Mesendoderm (in vitro differentiated cells): ENCODE measurements around the gene SMYD1.

Source experiments
- DNase-seq: peaks from one replicate; pipeline ENCODE4 v3.0.0; 2013
- H2AK5ac ChIP-seq: 2 replicates; pipeline ENCODE4 v1.6.1; 2013; ENCODE audit warnings: low read length, inconsistent platforms
- H2BK120ac ChIP-seq: 2 replicates; pipeline ENCODE4 v1.6.1; 2013; ENCODE audit warnings: low read depth, mild to moderate bottlenecking, low read length, moderate library complexity, mixed read lengths
- H2BK15ac ChIP-seq: replicated peaks from 2 replicates; pipeline ENCODE4 v1.6.1; 2013; ENCODE audit warnings: low read depth, mild to moderate bottlenecking, moderate library complexity
- H2BK5ac ChIP-seq: 2 replicates; pipeline ENCODE4 v1.6.1; 2013; ENCODE audit warnings: low read length, inconsistent platforms
- H3K18ac ChIP-seq: 2 replicates; pipeline ENCODE4 v1.6.1; 2013; ENCODE audit warnings: mild to moderate bottlenecking, low read length, mixed read lengths
- H3K23ac ChIP-seq: one replicate; pipeline ENCODE4 v1.6.1; 2013; ENCODE audit warnings: low read length
- H3K27ac ChIP-seq: 2 replicates; pipeline ENCODE4 v1.5.1; 2013; ENCODE audit warnings: low read depth, mild to moderate bottlenecking, inconsistent platforms, low read length, moderate library complexity
- H3K27me3 ChIP-seq: 2 replicates; pipeline ENCODE4 v1.6.1; 2013; ENCODE audit warnings: low read length, control low read depth, mild to moderate bottlenecking, inconsistent platforms; ENCODE audit not compliant: insufficient read depth, poor library complexity
- H3K36me3 ChIP-seq: 2 replicates; pipeline ENCODE4 v1.6.1; 2013; ENCODE audit warnings: low read length, inconsistent platforms; ENCODE audit not compliant: control insufficient read depth, insufficient read depth
- H3K4ac ChIP-seq: one replicate; pipeline ENCODE4 v1.6.1; 2013; ENCODE audit warnings: low read depth, mild to moderate bottlenecking, low read length, moderate library complexity
- H3K4me1 ChIP-seq: 2 replicates; pipeline ENCODE4 v1.6.1; 2013; ENCODE audit warnings: low read depth, low read length, inconsistent platforms; ENCODE audit not compliant: control insufficient read depth
- H3K4me2 ChIP-seq: 2 replicates; pipeline ENCODE4 v1.6.1; 2013; ENCODE audit warnings: low read length
- H3K4me3 ChIP-seq: 2 replicates; pipeline ENCODE4 v1.5.1; 2013; ENCODE audit warnings: mild to moderate bottlenecking, low read length
- H3K56ac ChIP-seq: one replicate; pipeline ENCODE4 v1.6.1; 2013; ENCODE audit warnings: low read length
- H3K79me1 ChIP-seq: 2 replicates; pipeline ENCODE4 v1.6.1; 2013; ENCODE audit warnings: low read length, inconsistent platforms
- H3K79me2 ChIP-seq: 2 replicates; pipeline ENCODE4 v1.6.1; 2013; ENCODE audit warnings: mild to moderate bottlenecking, low read length; ENCODE audit not compliant: control insufficient read depth, insufficient read depth
- H3K9ac ChIP-seq: 2 replicates; pipeline ENCODE4 v1.6.1; 2013; ENCODE audit warnings: low read length, inconsistent platforms
- H4K5ac ChIP-seq: one replicate; pipeline ENCODE4 v1.6.1; 2013; ENCODE audit warnings: low read length
- H4K8ac ChIP-seq: one replicate; pipeline ENCODE4 v1.6.1; 2013; ENCODE audit warnings: low read depth, mild to moderate bottlenecking, control low read depth, low read length, moderate library complexity
- whole genome bisulfite sequencing: extraction: QIAGEN DNeasy Blood & Tissue Kit; methylation state at CpG from one replicate; pipeline ENCODE4 v1.1.7; 2013; ENCODE audit warnings: low lambda C conversion rate, missing lambda C conversion rate; ENCODE audit not compliant: insufficient coverage; ENCODE audit errors: extremely low coverage; 5-methylcytosine and 5-hydroxymethylcytosine counted together

The SMYD1 gene

DNA sequence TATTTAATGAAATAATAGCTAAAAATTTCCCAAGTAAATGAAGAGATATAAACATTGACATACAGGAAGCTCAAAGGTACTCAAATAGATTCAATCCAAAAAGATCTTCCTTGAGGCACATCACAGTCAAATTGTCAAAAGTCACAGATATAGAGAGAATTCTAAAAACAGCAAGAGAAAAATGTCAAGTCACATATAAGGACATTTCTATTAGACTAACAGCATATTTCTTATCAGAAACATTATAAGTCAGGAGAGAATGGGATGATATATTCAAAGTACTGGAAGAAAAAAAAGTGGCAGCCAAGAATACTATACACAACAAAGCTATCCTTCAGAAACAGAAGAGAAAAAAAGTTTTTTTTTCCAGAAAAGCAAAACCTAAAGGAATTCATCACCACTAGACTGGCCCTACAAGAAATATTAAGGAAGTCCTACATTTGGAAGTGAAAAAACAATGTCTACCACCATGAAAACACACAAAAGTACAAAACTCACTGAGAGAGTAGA is 81.4 kb downstream of the SMYD1 start:
- H2BK5ac ChIP-seq: no peak overlapping the region
- no peaks in the 10 kb centered on the region for H3K79me2 ChIP-seq
- no peak overlapping the region for H3K23ac ChIP-seq
- H4K5ac ChIP-seq: no peak overlapping the region
- H4K8ac ChIP-seq: no peak overlapping the region
- H3K27me3 ChIP-seq: peaks cover 2% of the 10 kb centered on the region
- H3K4me2 ChIP-seq: no peak overlapping the region
- H2BK120ac ChIP-seq: no peak overlapping the region
- DNase-seq: no peak
- no peak overlapping the region for H3K27ac ChIP-seq
- H3K4me1 ChIP-seq: no peaks in the 10 kb centered on the region
- no peak overlapping the region for H3K56ac ChIP-seq
- H3K18ac ChIP-seq: no peak overlapping the region
- H3K4ac ChIP-seq: no peak overlapping the region
- H3K4me3 ChIP-seq: no peak overlapping the region
- no peak overlapping the region for H2BK15ac ChIP-seq
- no peaks in the 10 kb centered on the region for H3K79me1 ChIP-seq
- no peak overlapping the region for H3K9ac ChIP-seq
- no peak overlapping the region for H2AK5ac ChIP-seq
- no peaks in the 10 kb centered on the region for H3K36me3 ChIP-seq

DNA sequence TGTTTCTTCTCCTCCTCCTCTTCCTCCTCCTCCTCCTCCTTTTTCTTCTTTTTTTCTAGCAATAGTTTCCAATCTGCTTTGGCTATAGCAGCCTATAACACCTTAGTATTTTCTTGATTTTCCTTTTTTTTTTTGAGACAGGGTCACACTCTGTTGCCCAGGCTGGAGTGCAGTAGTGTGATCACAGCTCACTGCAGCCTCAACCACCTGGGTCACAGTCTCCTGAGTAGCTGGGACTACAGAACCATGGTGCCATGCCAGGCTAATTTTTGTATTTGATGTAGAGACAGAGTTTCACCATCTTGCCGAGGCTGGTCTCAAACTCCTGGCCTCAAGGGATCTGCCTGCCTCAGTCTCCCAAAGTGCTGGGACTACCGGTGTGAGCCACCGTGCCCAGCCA is 91.9 kb downstream of the SMYD1 start:
- no peak overlapping the region for H4K8ac ChIP-seq
- no peak overlapping the region for H2BK15ac ChIP-seq
- no peaks in the 10 kb centered on the region for H3K36me3 ChIP-seq
- no peak overlapping the region for H3K4me2 ChIP-seq
- H3K9ac ChIP-seq: no peak overlapping the region
- no CpG with 5 or more reads among the region's 3 CpGs for WGBS
- no peak overlapping the region for H3K23ac ChIP-seq
- H3K79me2 ChIP-seq: no peaks in the 10 kb centered on the region
- no peak overlapping the region for H3K18ac ChIP-seq
- no peak overlapping the region for H2AK5ac ChIP-seq
- no peak overlapping the region for H3K4me3 ChIP-seq
- no peak overlapping the region for H3K4ac ChIP-seq
- no peak for DNase-seq
- no peak overlapping the region for H3K56ac ChIP-seq
- no peak overlapping the region for H2BK120ac ChIP-seq
- H3K27ac ChIP-seq: no peak overlapping the region
- no peaks in the 10 kb centered on the region for H3K4me1 ChIP-seq
- H3K27me3 ChIP-seq: no peaks in the 10 kb centered on the region
- no peaks in the 10 kb centered on the region for H3K79me1 ChIP-seq
- no peak overlapping the region for H4K5ac ChIP-seq
- H2BK5ac ChIP-seq: no peak overlapping the region

DNA sequence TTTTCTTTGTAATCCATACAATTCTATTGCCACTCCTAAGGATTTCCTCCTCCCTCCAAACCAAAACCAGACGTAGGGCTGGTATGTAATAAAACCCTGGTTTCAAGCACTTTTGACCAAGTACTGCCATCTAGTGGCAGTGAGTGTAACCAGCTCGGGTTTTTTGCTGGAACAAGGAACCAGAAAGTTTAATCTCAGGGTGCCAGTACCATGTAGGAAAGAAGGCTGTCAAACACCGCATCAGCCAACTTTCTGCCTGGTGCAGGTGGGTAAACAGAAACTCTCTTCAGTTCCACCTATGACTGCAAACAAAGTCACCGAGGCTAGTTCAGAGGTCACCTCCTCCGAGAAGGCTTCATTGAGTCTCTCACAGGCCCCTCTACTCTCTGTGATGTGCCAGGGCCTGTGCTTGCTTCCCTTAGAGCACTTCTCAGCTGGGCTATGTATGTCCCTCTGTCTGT is 92.4 kb downstream of the SMYD1 start:
- H3K27ac ChIP-seq: no peak overlapping the region
- H4K5ac ChIP-seq: no peak overlapping the region
- no peak overlapping the region for H2BK15ac ChIP-seq
- no peak overlapping the region for H3K23ac ChIP-seq
- peak; percentile 78 for DNase-seq
- H2BK5ac ChIP-seq: no peak overlapping the region
- no peaks in the 10 kb centered on the region for H3K27me3 ChIP-seq
- no peak overlapping the region for H3K9ac ChIP-seq
- no peak overlapping the region for H2BK120ac ChIP-seq
- H3K4me2 ChIP-seq: no peak overlapping the region
- H2AK5ac ChIP-seq: no peak overlapping the region
- no peak overlapping the region for H4K8ac ChIP-seq
- no peaks in the 10 kb centered on the region for H3K4me1 ChIP-seq
- no peak overlapping the region for H3K56ac ChIP-seq
- H3K79me1 ChIP-seq: no peaks in the 10 kb centered on the region
- WGBS: no CpG with 5 or more reads among the region's 5 CpGs
- H3K4ac ChIP-seq: no peak overlapping the region
- H3K36me3 ChIP-seq: no peaks in the 10 kb centered on the region
- no peaks in the 10 kb centered on the region for H3K79me2 ChIP-seq
- H3K4me3 ChIP-seq: no peak overlapping the region
- H3K18ac ChIP-seq: no peak overlapping the region

DNA sequence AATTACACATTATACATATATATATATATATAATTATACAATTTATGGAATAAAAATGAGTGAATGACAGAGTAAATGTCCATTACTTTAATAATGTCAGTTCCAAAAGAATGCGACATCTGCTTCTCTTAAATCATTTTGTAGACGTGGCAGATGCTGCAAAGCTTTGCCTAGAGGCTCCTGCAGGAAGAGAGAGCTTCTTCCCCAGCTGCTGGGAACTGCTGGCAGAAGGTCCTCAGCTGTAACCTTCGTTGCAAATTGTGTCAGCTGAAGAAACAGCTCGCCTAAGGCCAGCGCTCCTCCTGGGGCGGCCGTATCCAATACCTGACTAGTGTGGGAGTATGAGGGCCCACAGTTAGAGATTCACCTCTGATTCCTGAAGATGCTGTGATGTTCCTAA is 92.9 kb downstream of the SMYD1 start:
- Histone ChIP-seq H3K27me3 (no peaks in the 10 kb centered on the region), H2BK120ac (no peak overlapping the region), H4K8ac (no peak overlapping the region), H3K9ac (no peak overlapping the region), H3K4me1 (no peaks in the 10 kb centered on the region), H2BK5ac (no peak overlapping the region), H3K56ac (no peak overlapping the region), H3K36me3 (no peaks in the 10 kb centered on the region), H3K4me3 (no peak overlapping the region), H3K18ac (no peak overlapping the region), H3K27ac (no peak overlapping the region), H3K4ac (no peak overlapping the region), H3K4me2 (no peak overlapping the region), H3K79me1 (no peaks in the 10 kb centered on the region), H2AK5ac (no peak overlapping the region), H4K5ac (no peak overlapping the region), H3K79me2 (no peaks in the 10 kb centered on the region), H3K23ac (no peak overlapping the region), H2BK15ac (no peak overlapping the region)
- no peak for DNase-seq
- WGBS: no CpG with 5 or more reads among the region's 7 CpGs

DNA sequence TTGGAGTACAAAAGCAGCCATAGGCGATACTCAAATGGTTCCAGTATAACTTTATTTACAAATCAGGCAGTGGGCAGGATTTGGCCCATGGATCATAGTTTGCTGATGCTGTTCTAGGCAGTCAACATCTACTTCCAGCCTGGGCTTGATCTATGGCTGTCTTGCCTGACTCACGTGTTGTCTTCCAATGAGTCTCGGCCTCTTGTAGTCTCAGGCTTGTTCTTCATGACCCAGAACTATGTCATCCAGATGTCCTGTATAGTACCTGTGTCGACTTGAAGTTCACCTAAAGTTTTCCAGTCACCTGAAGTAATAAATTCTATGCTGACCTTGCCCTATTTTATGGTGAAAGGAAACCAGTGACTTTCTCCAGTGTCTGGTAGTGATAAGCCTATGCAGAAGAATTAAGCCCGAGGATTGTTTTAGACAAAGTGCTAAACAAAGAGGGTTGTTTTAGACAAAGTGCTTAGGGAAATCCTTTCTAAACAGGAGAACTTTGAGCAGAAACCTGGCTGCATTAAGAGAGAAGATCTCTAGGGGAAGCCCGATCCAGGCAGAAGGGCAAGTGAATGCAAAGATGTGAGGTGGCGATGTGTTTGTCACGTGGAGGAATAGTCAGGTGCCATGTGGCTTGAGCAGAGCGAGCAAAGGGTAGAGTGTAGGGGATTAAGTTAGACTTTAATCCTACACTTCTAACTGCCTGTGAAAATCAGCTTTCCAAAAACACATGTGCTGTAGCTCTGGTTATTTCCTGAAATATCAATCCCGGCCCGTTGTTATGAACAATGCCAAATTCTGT is 94.0 kb downstream of the SMYD1 start:
- Histone ChIP-seq H3K18ac (no peak overlapping the region), H3K4ac (no peak overlapping the region), H3K79me2 (no peaks in the 10 kb centered on the region), H3K56ac (no peak overlapping the region), H2BK15ac (no peak overlapping the region), H3K27me3 (no peaks in the 10 kb centered on the region), H3K4me1 (no peaks in the 10 kb centered on the region), H3K9ac (no peak overlapping the region), H2BK120ac (no peak overlapping the region), H3K27ac (no peak overlapping the region), H2BK5ac (no peak overlapping the region), H3K79me1 (no peaks in the 10 kb centered on the region), H3K36me3 (no peaks in the 10 kb centered on the region), H3K4me3 (no peak overlapping the region), H4K5ac (no peak overlapping the region), H2AK5ac (no peak overlapping the region), H4K8ac (no peak overlapping the region), H3K4me2 (no peak overlapping the region), H3K23ac (no peak overlapping the region)
- WGBS: no CpG with 5 or more reads among the region's 11 CpGs
- no peak for DNase-seq
